ENCODE results near the gene DOC2A.
A peak's percentile ranks its signal among the peaks of the same experiment; 100 is the strongest.

Gene DOC2A

DNA sequence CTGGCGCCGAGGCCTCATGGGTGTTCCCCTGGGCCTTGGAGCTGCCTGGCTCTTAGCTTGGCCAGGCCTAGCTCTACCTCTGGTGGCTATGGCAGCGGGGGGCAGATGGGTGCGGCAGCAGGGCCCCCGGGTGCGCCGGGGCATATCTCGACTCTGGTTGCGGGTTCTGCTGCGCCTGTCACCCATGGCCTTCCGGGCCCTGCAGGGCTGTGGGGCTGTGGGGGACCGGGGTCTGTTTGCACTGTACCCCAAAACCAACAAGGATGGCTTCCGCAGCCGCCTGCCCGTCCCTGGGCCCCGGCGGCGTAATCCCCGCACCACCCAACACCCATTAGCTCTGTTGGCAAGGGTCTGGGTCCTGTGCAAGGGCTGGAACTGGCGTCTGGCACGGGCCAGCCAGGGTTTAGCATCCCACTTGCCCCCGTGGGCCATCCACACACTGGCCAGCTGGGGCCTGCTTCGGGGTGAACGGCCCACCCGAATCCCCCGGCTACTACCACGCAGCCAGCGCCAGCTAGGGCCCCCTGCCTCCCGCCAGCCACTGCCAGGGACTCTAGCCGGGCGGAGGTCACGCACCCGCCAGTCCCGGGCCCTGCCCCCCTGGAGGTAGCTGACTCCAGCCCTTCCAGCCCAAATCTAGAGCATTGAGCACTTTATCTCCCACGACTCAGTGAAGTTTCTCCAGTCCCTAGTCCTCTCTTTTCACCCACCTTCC lies 23.3 kb downstream of the DOC2A start:
- DNase-seq: no peak

DNA sequence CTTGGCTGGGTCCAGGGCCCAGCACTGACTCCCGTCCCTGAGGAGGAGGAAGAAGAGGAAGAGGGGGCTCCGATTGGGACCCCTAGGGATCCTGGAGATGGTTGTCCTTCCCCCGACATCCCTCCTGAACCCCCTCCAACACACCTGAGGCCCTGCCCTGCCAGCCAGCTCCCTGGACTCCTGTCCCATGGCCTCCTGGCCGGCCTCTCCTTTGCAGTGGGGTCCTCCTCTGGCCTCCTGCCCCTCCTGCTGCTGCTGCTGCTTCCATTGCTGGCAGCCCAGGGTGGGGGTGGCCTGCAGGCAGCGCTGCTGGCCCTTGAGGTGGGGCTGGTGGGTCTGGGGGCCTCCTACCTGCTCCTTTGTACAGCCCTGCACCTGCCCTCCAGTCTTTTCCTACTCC lies 23.9 kb downstream of the DOC2A start:
- DNase-seq: no peak

DNA sequence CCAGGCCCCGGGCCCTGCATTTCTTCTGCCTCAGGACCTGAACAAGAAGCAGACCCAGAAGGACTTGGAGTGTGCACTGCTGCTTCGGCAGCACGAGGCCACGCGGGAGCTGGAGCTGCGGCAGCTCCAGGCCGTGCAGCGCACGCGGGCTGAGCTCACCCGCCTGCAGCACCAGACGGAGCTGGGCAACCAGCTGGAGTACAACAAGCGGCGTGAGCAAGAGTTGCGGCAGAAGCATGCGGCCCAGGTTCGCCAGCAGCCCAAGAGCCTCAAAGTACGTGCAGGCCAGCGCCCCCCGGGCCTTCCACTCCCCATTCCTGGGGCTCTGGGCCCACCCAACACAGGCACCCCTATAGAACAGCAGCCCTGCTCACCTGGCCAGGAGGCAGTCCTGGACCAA lies 24.6 kb downstream of the DOC2A start:
- DNase-seq: no peak

DNA sequence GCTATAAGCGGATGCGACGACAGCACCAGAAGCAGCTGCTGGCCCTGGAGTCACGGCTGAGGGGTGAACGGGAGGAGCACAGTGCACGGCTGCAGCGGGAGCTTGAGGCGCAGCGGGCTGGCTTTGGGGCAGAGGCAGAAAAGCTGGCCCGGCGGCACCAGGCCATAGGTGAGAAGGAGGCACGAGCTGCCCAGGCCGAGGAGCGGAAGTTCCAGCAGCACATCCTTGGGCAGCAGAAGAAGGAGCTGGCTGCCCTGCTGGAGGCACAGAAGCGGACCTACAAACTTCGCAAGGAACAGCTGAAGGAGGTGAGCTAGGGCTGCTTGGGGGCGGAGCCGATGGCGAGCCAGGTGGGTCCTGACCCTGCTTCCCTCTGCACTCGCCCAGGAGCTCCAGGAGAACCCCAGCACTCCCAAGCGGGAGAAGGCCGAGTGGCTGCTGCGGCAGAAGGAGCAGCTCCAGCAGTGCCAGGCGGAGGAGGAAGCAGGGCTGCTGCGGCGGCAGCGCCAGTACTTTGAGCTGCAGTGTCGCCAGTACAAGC lies 25.5 kb downstream of the DOC2A start:
- no peak for DNase-seq

DNA sequence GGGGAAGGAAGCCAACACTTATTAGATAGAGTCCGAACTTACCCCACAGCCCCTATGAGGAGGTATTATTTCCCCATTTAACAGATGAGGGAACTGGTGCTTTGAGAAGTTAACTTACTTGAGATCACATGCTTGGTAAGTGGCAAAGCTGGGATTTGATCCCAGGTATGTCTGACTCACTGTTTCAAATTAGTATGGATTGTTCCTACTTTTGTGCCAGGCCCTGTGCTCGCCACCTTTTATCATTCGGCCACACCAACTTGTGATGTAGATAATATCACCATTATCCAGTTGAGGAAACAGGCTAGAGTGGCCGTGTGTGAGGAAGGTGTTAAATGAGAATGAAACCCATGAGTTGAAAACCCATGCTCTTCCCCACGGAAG lies 26.1 kb downstream of the DOC2A start:
- no peak for DNase-seq

DNA sequence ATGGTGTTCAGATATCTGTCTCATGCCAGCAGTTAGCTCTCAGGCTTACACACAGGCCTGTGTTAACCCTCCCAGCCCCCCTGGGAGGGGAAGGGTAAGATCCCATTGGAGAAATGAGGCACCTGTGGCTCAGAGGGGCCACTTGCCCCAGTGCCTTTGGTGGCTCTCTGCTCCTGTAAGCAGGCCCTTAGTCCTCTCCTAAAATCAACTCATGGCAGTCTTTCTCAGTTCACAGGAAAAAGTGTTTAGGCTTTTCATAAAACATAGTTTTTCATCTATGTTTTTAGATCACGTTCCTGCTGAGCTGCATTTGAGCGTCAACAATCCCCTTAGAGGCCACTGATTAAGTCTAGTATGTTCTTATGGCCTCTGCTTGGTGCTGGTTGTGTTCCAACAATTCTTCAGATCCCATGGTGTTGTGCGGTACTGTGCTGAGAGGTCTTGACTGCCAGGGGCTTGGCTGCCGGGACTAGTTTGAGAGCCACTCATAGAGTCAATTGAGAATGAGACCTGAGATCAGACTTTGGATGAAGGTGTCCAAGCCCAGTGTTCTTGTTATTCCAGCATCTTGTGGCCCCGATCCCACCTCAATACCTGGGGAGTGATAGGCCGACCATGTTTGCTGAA lies 26.6 kb downstream of the DOC2A start:
- DNase-seq: no peak

DNA sequence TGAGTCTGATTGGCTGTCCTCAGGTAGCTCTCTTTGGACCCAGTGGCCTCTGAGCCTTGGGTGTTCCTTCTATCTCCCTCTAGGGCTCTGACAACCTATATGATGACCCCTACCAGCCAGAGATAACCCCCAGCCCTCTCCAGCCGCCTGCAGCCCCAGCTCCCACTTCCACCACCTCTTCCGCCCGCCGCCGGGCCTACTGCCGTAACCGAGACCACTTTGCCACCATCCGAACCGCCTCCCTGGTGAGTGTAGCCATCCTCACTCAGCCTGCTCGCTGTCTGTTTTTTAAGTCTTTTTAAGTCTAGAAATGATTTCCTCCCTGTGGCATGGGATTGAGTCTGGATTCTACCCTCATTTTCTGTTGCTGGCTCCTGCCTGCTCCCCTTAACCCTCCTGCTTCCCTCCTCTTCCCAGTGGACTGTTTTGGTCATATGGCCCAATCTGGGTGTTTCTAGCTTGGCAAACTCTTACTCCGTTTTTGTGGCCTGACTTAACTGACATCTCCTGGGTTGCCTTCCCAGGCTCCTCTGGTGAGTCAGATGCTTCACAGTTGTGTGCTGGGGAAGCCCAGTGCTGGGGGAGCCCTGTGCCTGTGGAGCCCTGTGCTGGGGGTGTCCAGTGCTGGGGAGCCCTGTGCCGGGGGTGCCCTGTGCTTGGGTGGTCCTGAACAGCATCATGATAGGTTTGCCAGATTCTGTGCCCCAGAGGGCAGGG lies 27.2 kb downstream of the DOC2A start:
- no peak for DNase-seq

DNA sequence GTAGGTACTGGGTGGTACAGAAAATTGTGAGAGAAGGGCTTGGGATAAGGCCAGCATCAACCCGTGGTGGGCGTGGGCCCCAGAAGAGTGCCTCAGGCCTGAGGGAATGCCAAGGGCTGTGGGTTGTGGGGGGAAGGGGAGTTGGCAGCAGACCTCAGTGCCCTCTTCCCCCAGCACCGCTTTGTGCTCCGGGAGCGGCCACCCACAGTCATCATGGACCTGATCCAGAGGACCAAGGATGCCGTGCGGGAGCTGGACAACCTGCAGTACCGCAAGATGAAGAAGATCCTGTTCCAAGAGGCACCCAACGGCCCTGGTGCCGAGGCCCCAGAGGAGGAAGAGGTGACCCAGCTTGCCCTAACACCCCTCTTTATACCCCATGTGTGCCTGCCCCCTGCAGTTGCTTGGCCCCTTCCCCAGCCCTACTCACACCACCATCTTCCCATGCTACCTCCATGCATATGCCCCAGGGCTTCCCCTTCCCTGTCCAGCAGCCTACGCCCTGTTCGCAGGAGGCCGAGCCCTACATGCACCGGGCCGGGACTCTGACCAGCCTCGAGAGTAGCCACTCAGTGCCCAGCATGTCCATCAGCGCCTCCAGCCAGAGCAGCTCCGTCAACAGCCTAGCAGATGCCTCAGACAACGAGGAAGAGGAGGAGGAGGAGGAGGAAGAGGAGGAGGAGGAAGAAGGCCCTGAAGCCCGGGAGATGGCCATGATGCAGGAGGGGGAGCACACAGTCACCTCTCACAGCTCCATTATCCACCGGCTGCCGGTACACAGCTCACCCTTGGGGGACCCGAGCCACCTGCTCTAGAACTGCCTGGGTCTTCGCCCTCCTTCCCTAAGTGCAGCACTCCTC lies 28.0 kb downstream of the DOC2A start:
- no peak for DNase-seq

DNA sequence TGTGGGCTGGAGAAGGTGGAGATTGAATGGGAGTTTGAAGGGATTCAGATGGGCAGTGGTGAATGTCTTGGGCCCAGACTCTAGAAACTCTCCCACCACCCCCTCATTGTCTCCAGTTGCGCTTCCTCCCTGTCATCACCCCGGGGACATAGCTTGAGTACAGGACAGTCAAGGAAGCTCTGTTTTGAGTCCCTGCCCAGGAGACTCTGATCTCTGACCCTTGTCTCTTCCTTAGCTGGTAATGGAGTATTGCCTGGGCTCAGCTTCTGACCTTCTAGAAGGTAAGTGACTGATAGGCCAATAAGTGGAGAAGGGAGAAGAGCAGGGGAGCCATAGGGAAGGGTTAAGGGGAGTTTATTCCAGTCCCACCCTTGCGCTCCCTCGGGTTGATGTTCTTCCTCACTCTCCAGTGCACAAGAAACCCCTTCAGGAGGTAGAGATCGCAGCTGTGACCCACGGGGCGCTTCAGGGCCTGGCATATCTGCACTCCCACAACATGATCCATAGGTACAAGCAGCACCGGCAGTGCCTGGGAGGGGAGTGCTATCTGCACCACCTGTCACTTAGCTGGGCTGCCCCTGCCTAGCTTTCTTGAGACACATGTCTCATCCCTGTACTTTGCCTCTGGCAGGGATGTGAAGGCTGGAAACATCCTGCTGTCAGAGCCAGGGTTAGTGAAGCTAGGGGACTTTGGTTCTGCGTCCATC lies 32.1 kb downstream of the DOC2A start:
- DNase-seq: no peak

DNA sequence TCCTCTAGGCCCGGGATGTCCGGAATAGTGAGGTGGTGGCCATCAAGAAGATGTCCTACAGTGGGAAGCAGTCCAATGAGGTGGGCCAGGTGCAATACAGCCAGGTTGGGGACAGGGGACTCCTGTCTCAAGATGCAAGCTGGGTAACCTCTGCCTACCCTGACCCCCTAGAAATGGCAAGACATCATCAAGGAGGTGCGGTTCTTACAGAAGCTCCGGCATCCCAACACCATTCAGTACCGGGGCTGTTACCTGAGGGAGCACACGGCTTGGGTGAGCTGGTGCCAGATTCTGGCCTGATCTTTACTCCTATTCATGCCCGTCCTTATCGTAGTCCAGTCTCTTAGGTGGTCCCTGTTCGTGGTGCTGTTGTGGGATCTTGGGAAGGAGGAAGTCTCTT lies 32.7 kb downstream of the DOC2A start:
- no peak for DNase-seq

DNA sequence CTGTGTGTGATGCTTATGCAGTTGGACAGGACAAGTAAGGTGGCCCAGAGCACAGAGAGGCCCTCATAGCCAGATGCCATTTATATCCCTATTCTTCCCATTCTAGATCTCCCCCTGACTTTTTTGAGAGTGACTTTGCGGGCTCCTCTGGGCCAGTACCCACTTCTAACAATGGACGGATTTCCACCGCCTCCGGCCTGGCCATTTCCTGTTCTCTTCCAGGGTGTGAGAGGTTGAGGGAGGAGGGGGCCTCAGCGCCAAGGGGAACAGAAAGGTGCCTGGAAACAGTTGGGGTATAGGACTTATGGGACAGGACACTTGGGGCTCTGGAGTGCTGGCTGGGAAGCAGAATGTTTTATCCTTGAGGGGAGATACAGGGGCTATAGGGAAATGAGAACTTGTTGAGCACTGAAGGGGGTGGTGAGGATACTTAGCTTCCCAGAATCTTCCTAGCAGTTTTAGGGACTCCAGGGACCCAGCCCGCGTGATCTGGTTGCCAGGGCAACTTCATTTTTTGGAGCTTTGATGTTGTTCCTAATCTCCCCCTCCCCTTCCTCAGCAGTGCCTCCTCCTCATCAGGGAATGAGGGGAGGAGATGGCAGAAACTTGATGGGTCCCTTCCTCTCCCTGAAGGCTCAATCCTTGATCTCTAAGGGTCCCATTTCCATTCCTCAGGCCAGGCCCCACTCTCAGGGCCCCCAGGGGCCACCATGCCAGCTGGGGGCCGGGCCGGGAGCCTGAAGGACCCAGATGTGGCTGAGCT lies 33.6 kb downstream of the DOC2A start:
- DNase-seq: no peak

DNA sequence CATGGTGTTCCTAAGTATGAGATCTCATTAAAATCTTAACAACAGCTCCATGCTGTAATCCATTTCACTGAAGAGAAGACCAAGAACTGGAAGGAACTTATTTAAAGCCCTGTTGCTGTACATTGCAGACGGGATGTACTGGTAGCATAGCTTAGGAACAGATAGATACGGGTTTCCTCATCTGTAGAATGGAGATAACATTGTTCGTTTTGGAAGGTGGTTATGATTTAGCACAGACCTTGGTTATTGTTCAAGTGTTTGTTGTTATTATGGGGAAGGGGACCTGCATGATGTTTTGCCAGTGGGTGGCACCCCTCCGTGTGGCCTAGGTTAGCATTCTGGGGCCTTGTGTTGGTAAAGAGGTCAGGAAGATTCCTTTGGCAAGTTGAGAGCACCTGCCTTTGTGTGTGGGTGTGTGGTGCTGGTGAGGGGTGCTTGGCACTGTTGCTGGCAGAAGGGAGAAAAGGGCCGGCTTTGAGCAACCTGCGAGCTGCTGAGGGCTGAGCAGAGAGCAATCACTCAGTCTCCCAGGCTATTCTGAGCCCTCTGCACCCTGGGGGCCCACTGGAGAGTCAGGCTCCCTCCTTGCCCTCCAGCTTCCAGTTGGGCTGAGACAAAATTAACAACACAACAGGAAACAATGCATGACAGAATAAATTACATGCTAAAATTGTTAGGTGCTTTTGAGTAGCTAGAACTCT lies 34.9 kb downstream of the DOC2A start:
- no peak for DNase-seq

DNA sequence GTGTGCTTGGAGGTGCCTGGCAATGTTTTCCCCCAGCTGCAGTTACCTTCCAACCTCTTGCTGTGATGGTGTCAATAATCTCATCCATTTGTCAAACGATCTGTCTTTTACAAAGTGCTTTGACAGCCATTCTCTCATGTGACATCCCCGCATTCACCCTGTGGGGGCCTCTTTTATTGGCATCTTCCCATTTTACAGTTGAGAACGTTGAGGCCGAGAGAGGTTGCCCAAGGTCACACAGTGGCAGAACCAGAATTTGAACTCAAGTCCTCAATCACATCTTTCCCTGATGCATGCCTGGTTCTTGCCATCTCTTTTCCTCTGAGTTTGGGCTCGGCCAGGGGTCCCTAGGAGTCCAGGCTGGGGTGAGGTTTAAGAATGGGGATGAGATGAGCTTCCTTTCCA lies 35.7 kb downstream of the DOC2A start:
- no peak for DNase-seq

DNA sequence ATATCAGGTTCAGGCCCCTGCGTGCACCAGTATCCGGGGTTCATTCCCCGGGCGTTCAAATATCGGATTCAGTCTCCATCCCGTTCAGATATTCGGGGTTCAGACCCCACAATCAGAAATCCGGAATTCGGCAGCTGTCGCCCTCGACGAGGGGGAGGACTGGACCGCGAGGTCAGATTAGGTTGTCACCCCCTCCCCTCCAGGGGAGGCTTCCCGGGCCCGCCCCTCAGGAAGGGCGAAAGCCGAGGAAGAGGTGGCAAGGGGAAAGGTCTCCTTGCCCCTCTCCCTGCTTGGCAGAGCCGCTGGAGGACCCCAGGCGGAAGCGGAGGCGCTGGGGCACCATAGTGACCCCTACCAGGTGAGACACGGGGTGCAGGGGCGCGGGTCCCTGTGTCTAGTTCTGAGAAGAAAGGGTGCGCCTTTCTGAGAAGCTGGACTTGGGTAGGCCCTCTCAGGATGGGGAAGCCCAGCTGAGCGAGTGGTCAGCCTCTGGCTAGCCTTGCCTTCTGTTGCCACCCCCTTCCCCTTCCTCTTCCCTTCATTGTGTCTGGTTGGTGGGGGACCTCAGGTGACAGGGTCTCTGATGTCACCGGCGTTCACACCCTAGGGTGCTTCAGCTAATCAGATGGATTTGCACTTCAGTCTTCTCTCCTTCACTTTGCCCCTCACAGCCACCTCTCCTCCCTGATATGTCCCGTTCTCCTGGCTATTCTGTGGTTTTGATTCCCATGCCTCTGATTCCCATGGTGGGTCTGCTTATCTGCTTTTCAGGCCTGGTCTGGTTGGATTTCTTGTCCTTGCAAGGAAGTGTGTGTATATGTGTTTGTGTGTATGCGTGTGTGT lies 36.3 kb downstream of the DOC2A start:
- DNase-seq: peak; percentile 33 to 40

DNA sequence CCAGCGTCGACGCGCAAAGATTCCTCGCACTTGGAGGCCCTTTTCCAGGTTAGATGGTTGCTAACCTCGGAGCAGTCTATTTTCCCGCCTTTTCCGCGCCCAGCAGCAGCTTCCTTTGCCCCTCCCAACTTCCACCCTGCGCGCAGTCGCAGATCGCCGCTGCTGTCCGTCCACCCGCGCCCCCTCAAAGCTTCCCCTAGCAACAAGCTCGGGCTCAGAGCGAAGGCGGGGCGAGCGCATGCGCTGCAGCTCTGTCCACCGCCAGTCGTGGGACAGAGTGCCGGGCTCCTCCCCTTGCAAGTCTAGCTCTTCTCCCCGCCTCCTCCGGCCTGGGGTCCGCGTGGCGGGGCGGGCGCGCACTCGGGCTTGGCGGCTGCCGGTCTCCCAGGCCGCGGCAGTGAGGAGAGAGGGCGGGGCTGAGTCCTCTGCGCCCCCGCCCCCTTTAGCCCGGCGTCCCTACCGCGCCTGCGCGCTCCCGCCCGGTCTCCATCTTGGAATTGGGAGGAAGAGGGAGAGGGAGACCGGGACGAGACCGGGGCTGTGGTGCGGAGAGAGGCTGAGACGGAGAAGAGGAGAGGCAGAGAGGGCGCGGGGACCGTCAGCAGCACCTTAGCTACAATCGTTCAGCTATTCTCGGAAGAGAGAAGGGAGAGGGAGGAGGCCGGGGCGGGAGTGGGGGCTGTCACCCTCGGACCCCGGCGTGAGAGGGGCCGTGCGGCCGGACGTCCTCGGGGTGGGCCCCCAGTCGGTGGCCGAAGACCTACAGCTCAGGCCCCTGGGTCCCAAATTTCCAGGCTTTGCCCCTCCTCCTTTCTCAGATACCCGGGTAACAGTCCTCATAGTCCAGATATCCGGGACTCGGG lies 37.2 kb downstream of the DOC2A start, which contains the start of gene TAOK2:
TAOK2 (plus strand) TSS at position 485 of the 863 bp plus-strand sequence. CDS start 3,905 bp downstream, outside the sequence.
- DNase-seq: peak; percentile 98 to 99

DNA sequence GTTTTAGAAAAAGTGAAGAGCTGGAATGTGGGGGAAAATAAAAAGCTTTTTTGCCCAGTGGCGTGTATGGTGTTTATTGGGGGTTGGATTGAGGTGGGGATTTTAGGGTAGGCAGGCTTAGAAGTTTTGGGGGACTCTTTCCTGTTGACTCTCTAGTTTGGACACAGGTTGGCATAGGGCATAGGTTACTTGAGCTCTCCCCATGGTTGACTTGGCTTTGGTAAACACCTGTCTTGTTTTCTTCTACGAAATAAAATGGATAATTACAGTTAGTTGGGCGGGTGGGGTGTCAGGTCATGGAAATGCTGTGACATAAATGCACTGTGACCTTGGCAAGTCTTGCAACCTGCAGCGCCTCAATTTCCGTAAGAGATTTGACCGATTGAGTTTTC lies 37.8 kb downstream of the DOC2A start:
- no peak for DNase-seq

DNA sequence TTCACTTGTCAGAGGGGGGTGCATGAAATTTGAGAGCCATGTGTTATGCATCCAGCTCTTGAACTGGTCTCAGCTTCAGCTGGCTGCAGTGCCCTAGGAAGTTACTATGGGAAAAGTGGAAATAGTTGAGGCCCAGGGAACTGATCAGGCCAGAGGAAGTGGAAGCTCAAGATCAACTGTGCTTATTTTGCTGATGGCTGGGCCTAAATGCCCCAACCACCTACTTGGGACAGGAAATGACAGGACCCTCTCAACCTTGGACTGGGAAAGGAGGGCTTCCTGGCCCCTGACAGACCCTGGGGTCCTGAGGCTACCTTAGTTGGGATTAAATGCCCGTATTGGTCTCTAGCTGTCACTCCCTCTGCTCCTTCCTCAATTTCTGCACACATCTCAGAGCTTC lies 38.3 kb downstream of the DOC2A start:
- no peak for DNase-seq

DNA sequence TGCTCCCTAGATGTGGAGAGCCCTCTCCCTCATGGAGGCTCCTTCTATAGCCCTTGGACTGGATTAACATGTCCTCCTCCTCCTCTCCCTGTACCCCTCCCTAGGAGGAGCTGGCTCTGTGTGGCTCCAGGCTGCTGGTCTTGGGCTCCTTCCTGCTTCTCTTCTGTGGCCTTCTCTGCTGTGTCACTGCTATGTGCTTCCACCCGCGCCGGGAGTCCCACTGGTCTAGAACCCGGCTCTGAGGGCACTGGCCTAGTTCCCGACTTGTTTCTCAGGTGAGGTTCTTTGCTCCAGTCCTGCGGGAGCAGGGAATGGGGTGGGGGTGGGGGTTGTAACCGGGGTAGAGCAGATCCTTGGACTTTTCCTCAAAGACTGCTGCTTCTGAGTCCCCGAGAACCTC lies 39.5 kb downstream of the DOC2A start:
- DNase-seq: no peak

DNA sequence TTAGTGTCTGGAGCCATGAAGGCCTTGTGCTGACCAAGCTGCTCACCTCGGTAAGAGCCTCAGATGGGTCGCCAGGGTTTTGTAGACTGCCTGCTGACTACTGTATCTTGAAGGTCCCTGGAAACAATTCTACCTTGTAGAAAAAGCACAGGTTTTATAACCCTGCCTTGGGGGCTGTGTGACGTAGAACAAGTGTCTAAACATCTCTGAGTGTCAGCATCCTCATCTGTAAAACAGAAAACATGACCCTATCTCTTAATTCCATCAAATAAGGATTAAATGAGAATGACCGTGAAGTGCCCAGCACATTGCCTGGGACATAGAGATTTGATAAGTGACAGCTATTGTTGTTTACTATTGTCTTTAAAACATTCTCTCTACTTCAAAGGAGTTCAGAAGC lies 42.6 kb downstream of the DOC2A start:
- DNase-seq: no peak
